GM21723 (cell line): ENCODE results near the gene PPP1R2C.
A peak's percentile ranks its signal among the peaks of the same experiment; 100 is the strongest.

Source experiments
- ATAC-seq: cut with Tn5 transposase; IDR thresholded peaks from one replicate; pipeline ENCODE4 v1.9.1; 2021; ENCODE audit warnings: mild to moderate bottlenecking, moderate library complexity; ENCODE audit not compliant: unreplicated experiment

PPP1R2C gene

GRCh38 chrX:42778096-42778495 is at the start of gene PPP1R2C:
Gene PPP1R2C, minus strand, starts transcription at chrX:42778163. Its CDS starts 84 bp downstream, at chrX:42778079.
- ATAC-seq: no peak

DNA sequence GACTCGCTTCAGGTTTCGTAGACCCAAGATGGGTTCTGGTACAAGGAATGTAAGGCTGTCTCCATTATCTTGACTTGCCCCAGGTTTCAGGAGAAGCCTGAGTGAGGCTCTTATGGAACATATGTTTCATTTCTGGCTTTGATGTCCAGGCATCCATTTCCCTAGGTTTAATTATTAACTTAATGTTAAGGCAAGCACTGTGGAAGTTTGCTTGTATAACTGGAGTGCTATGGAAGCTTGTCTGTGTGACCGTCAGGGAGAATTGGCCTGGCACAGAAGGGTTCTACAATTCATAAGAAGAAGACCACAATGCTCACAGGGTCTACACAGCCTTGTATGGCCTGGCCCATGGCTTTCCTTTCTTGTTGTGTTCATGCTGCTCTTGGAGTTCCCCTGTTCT is 47.2 kb upstream of the PPP1R2C start:
- no peak for ATAC-seq

GRCh38 chrX:42824541-42824940 is 46.6 kb upstream of the PPP1R2C start:
- no peak for ATAC-seq

DNA sequence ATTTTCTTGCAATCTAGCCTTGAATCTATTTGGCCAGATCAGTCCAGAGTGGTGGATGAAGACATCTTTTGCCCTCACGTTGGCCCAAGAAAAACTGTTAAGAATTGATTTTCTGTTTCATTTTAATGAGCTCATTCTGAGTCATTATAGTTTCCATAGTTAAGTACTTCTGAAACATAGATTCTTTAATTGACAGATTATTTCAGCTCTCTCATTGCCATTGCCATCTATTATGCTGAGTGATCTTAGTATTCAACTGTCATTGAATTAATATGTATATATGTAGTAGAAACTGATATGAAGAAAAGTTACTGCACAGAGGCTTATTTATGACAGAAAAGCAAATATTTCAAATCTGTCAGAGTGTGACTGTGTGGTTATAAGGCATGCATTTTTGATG is 45.5 kb upstream of the PPP1R2C start:
- no peak for ATAC-seq

DNA sequence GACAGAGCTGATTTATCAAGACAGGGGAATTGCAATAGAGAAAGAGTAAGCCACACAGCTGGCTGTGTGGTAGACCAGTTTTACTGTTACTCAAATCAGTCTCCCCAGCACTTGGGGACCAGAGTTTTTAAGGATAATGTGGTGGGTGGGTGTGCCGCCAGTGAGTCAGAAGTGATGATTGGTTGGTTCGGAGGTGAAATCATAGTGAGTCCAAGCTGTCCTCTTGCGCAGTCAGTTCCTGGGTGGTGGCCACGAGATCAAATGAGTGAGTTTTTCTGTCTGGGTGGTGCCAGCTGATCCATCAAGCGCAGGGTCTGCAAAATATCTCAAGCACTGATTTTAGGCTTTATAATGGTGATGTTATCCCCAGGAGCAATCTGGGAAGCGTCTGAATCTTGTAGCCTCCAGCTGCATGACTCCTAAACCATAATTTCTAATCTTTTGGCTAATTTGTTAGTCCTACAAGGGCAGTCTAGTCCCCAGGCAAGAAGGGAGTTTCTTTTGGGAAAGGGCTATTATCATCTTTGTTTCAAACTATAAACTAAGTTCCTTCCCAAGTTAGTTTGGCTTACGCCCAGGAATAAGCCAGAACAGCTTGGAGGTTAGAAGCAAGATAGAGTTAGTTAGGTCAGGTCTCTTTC is 44.0 kb upstream of the PPP1R2C start:
- no peak for ATAC-seq

- no peak for ATAC-seq
Observed at GRCh38 chrX:42818151-42818921, 40.4 kb upstream of the PPP1R2C start.

DNA sequence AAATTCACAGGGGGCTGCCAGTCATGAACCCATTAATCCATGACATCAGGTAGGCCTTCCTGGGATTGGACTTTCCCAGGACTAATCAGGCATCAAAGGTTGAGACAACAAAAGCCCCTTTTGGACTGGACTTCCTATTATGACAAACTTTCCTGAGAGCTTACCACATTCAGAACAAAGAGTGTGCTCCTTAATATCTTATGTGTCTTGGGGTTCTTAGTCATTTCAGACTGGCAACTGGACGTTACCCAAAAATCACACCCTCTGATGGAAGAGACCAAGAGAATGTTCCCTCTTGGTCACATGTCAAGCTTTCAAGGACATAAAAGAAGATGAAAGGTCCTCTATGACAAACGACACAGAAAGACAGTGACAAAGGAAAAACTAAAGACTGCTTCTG is 31.6 kb upstream of the PPP1R2C start:
- ATAC-seq: no peak

DNA sequence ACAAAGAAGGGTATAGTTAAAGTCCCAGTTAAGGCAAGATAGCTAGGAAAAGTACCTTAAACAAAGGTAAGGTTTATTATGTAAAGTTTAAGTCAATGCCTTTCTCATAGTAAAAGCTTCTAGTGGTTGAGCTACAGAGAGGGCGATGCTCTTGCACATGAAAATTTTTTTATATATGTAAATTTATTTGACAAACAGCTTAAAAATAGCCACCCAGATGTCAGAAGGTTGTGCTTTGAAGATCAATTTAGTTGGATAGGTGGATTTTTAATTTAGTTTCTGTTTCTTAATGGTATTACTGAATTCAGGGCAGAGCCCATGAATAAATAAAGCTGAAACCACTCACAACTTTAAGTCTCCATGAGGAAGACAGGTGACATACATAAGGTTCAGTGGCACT is 29.4 kb upstream of the PPP1R2C start:
- no peak for ATAC-seq

GRCh38 chrX:42804524-42804923 is 26.6 kb upstream of the PPP1R2C start:
- no peak for ATAC-seq

DNA sequence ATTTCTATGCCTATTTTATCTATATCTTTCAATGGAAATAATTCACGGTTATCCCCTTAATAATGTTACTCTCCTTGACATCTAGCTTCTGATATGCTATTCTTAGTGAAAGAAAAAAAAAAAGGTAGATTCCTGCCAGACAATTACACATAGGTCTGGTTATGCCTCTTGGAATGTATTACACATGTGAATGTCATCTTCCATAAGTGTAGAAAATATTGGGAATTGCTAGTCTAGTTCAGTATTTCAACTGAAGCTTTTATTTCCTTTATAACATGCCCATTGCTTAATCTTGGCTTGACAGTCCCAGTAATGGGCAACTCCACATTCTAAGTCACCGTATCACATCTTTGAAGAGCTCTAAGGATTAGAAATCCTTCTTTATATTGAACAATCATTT is 25.4 kb upstream of the PPP1R2C start:
- no peak for ATAC-seq

DNA sequence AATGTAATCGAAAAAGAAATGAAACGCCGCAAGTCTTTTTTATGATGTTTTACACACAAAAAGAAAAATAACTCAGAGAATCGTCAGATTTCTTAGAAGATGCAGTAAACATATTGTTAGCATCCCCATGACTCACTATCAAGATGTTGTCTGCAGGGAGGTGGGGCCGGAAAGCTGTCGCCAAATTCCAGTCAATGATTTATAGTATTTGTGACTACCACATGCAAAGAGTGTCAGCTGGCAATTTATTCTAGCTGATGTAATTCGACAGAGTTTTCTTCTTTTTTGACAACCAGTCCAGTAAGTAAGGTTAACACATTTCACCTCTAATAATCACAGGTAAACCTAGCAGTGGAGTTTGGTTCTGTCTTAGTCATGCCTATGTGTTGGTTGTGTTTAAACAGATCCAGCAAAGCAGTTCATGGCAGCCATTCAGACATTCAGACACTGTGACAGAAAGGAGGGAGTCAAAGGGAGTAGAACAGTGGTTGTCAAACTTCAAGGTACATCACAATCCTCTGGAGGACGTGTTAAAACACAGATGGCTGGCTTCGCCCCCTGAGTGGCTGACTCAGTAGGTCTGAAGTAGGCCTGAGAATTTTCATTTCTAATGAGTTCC is 19.8 kb upstream of the PPP1R2C start:
- ATAC-seq: no peak

DNA sequence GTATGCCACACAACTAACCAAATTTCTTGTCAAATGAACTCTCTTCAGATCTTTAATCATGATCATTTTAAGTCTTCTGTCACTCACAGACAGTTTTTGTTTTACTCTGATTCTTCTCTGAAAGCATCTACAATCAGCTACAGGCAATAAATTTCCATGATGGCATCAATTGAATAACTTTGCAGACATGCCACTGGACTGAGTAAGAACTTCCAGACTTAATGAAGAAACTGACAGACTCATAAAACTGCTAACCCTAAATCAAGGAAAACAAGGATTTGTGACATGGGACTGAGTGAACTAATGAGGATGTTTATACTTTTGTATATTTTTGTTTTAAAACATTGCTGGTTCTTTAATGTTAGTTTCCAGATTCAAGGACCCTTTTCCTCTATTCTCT is 5.5 kb upstream of the PPP1R2C start:
- ATAC-seq: no peak

GRCh38 chrX:42776195-42776594 is 1.8 kb downstream of the PPP1R2C start:
- ATAC-seq: peak; percentile 57

- ATAC-seq: no peak
Observed at GRCh38 chrX:42772874-42773273, 5.1 kb downstream of the PPP1R2C start.

DNA sequence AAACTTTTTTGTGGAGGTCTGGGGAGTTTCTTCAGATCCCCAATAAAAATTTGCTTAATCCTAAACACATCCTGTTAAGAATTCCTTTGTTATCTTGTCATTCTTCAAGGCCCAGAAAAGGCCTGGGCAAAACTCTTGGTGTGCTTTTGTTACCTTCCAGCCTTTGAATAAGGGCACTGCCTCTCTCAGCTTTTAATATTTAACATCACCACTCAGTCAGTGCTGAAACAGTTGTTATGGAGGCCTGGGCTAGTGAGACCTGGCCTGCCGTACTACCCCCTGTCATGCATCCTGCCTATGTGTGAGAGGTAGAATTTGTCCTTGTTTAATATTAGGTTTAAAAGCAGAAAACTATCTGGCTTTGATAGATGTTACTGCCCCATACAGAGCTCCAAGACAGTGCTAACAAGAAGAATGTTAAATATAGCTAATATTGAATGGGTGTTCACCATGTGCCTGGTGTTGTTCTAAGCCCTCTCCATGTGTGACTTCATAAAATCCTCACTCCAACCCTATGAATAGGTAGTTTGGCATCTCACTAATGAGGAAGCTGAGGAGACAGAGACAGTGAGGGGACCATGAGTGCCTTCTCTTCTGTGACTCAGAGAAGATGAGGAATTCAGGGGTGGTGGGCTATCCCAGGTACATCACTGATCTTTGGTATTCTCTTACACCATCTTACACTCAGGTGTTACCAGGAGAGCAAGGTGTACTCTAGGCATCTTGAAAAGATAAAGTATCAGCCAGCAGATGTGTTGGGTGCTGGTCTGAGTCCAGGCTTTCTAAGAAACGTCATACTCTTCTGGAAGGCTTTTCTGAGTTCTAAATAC is 6.2 kb downstream of the PPP1R2C start:
- ATAC-seq: no peak

DNA sequence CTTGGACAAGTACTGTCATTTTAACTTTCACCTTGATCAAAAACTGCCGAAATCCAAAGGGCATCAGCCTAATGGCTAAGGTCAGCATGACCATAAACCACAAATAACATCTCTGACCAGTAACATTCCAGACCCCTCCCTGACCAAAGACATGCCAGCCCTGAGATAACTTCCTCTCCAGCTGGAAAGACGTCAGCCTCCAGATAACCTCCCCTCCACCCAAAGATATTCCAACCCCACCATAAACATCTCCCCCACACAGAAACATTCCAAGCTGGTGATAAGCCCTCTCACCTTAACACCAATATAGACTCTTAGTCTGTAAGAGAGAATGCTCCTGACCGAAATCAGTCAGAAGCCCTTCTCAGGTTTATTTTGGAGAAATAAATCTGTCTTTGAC is 7.4 kb downstream of the PPP1R2C start:
- ATAC-seq: no peak

DNA sequence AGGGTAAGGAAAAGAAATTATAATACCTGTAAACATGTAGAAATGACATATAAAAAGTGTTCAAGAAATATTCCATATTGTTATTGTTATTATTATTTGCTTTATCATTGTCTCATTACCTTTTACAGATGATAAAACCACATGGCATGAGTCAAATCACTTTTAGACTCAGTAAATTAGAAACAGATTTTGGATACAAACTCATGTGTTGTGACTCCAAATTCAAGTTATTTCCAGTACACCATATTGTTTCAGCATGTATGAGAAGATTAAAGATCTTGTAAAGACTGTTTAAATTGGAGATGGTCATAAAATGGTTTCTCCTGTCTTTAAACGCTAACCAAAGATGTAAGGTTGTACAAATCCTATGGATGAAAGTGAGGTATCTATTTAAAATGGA is 18.1 kb downstream of the PPP1R2C start:
- no peak for ATAC-seq

DNA sequence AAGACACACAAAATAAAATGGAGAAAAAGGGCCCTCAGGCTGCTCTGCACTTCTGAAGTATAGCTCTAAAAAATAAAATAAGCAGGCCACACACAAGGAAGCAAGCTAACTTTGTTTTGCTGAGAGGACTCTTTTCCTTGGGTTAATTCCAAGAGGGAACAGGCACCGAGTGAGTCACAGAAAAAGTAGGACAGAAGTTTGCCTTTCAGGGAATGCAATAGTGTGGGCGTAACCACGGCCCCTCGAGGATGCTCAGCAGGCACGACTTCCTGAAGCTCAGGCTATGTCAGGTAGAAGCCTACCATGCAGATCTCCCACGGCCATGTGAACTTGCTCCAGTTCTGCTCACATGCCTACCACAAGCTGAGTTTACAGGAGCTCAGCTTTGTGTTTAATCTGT is 22.1 kb downstream of the PPP1R2C start:
- ATAC-seq: no peak

GRCh38 chrX:42754603-42755002 is 23.4 kb downstream of the PPP1R2C start:
- no peak for ATAC-seq

DNA sequence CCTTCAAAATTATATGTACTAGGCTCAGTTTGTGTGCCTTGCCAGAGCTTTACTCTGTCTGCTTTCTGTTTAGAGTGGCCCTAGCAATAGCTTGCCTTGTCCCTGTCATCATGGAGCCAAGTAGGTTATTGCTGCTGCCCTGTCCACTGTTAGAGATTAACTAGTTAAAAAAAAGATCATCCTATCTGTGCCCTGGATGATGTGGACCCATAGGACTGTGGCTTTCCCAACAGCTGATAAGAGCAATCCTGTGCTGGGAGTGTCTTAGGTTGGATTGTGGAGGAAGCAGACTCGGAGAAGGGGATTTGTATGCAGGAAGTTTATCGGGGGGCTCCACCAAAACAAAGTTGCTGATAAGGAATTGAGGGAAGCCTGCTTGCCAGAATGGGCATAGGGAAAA is 23.8 kb downstream of the PPP1R2C start:
- no peak for ATAC-seq

- ATAC-seq: no peak
Observed at GRCh38 chrX:42752730-42753129, 25.2 kb downstream of the PPP1R2C start.
